ENCODE data around the gene SH3RF2.
A peak's percentile ranks its signal among the peaks of the same experiment; 100 is the strongest.
"Not testable (repeated sequence)": the region's sequence is repeated elsewhere in the genome, so short reads cannot be mapped to it uniquely, and the experiment has no call there.

The SH3RF2 gene, protein sequence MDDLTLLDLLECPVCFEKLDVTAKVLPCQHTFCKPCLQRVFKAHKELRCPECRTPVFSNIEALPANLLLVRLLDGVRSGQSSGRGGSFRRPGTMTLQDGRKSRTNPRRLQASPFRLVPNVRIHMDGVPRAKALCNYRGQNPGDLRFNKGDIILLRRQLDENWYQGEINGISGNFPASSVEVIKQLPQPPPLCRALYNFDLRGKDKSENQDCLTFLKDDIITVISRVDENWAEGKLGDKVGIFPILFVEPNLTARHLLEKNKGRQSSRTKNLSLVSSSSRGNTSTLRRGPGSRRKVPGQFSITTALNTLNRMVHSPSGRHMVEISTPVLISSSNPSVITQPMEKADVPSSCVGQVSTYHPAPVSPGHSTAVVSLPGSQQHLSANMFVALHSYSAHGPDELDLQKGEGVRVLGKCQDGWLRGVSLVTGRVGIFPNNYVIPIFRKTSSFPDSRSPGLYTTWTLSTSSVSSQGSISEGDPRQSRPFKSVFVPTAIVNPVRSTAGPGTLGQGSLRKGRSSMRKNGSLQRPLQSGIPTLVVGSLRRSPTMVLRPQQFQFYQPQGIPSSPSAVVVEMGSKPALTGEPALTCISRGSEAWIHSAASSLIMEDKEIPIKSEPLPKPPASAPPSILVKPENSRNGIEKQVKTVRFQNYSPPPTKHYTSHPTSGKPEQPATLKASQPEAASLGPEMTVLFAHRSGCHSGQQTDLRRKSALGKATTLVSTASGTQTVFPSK

DNA sequence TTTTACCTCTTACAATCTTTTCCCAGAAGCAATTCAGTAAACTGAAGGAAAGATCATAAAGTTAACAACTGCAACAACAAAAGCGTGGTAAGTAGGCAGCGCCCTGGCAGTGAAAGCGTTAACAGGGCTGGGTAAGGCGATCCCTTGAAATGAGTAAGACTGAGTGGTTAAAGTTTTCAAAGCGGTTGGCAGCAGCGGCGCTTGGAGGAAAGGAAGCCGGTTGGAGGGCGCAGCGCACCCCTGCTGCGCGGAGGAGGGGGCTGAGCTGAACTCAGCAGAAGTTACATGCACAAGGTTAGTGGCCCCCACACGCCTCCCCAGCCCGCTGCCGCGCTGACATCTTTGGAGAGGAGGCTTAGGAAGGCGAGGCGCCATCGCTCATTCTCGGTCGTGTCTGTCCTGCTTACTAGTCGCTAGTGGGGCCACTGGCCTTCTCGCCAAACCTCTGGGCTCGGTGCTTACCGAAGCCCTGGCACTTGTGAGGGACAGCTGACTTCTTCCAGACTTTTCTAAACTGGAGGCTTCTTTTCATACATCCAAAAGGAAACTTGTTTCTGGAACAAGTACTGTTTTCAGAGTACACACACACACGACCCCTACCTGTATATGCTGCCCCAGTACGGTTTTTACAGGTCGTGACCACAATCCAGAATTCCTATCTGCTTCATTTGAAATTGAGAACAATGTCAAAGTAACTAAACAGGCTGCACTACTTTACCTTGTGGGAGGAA lies at the start of gene SH3RF2:
Gene SH3RF2 (plus strand): TSS at position 178 of the 731 bp plus-strand sequence. CDS start 1,351 bp downstream, outside the sequence.
- DNase-seq, result peak in 1 of 2 experiments; percentile 6

DNA sequence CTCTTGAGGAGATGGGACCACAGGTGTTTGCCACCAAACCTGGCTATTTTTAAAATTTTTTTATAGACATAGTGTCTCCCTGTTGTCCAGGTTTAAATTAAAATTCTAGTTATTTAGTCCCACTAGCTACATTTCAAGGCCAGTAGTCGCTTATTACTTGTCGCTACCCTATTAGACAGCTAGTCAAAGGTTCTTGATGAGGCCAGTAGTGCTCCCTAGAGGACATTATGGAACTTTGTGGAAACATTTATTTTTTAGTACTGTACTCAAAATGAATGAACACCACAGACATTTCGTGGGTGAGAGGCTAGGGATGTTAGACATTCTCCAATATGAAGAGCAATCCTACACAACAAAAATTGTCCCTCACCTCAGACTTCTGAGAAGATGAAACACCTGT lies 49.2 kb upstream of the SH3RF2 start:
- no peak for DNase-seq

DNA sequence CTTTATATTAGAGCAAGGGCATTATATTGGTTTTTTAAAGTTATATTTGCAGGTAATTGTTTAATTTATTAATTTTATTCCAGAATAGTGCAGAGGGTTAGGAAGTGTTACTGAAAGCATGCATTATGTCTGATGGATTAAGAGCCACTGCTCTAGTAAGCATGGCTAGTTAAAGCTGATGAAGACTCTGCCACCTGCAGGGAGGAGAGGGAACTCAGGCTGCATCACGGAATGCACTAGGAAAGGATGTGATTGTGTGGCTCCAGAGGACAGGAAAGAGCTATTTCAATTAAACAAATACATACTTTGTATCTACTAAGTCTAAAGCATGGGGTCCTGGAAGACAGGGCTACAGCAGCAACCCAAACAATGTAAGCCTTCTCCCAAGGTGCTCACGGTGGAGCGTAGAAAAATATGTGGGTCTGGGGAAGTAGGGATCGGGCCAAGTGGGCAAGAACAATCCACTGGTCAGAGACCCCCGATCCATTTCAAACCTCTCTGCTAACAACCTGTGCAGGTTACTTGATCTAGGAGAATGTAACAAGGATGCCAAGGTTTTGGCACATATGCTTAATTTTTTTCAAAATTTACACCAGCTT lies 48.3 kb upstream of the SH3RF2 start:
- no peak for DNase-seq

DNA sequence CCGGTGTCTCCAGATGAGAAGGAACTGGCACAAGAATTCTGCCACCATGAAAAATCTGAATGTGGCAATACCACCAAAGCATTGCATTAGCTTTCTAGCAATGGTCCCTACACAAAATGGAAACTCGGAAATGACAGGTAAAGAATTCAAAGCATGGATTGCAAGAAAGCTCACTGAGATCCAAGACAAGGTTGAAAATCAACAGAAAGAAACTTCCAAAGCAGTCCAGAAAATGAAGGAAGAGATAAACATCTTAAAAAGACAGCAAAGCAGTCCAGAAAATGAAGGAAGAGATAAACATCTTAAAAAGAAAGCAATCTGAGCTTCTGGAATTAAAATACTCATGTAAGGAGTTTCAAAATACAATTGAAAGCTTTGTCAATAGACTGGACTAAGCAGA lies 46.8 kb upstream of the SH3RF2 start:
- DNase-seq, result no peak

DNA sequence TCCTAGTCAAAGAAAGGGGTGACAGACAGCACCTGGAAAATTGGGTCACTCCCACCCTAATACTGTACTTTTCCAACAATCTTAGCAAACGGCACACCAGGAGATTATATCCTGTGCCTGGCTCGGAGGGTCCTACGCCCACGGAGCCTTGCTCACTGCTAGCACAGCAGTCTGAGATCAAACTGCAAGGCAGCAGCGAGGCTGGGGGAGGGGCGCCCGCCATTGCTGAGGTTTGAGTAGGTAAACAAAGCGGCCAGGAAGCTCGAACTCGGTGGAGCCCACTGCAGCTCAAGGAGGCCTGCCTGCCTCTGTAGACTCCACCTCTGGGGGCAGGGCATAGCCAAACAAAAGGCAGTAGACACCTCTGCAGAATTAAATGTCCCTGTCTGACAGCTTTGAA lies 45.0 kb upstream of the SH3RF2 start:
- not testable (repeated sequence) for DNase-seq

DNA sequence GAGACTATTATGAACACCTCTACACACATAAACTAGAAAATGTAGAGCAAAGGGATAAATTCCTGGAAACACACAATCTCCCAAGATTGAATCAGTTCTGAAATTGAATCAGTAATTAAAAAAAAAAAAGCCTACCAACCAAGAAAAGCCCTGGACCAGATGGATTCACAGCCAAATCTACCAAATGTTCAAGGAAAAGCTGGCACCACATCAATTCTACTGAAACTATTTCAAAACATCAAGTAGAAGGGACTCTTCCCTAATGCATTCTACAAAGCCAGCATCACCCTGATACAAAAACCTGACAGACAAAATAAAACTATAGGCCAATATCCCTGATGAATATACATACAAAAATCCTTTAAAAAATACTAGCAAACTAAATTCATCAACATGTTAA lies 38.2 kb upstream of the SH3RF2 start:
- no peak for DNase-seq

DNA sequence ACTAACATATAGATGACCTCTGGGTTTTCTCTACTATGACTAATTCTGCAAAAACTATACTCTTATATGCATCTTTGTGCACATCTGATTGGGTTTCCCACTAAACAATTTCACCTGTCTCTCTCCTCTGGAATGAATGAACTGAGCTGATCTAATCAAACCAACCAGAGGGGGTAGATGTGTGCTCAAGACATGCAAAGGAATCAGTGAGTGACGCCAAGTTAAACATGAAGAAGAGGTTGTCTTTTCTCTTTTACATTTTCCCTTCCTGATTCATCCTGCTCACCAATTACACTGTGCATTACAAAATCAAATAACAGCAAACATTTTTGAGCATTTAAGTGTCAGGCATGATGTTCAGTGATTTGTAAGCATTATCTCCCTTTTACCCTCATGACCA lies 34.0 kb upstream of the SH3RF2 start:
- no peak for DNase-seq

DNA sequence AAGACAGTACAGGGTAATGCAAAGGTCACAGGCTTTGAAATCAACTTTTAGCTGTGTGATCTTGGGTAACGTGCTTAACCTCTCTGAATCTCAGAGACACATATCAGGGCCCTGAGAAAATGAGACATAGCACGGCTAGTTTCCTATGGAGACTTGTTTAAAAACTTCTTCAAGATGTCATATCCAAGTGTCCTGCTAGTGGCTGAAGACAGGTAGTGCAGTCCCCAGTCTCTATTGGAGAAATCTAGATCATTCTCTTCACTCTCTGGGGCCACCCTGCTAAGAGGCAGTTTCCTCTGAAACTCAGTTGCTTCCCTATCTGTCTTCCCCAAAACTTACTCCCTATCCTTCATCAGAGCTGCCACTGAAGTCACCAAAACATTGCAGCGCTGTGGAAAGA lies 33.3 kb upstream of the SH3RF2 start:
- DNase-seq, result no peak

DNA sequence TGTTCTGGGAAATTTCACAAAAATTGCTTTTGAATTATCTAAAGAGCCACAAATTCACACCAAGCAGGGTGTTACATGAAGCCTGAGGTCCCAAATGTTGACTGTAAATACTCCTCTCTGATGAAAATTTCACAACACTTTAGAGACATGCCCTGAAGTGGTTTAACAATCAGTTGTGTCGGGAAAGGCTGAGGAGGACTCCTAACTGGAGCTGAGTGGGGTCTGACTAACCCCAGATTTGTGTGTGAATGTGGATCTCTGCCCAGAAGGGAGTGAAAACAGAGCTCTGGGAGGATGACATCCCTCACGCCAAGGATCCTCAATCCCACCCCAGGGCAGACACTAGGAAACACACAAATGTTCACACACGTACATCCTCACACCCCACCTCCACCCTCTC lies 32.5 kb upstream of the SH3RF2 start:
- DNase-seq, result no peak

DNA sequence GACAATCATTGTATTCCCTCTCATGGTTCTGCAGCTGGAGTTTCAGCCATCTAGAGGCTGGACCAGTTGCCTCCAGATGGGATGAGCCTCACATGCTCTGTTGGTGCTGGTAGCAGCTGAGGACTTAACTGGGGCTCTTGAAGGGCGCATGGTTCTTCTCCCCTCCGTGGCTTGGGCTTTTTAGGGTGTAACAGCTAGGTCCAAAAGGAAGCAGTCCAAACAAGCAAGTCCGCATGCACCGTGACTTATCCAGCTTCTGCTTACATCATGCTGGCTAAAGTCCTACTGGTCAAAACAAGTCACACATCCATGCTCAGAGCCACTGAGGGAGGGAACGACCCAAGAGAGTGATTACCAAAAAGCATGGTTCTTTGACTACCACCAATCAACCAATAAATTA lies 31.6 kb upstream of the SH3RF2 start:
- DNase-seq, result no peak

DNA sequence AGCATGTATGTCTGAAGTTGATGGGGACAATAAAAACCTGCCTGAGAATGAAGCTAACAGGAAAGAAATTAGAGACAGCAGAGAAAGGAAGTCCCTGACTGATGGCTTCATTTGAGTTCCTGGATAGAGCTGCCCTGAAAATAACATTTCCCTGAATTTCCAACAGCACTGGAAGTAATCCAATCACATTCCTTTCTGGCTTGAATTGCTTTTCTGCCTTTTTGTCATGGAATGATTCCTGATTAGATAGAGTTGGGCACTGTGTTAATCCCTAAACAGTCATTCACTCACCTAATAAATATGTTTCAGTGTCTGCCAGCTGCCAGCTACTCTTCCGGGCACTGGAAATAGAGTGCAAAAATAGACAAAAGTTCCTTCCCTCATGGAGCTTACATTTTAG lies 30.0 kb upstream of the SH3RF2 start:
- DNase-seq, result no peak

DNA sequence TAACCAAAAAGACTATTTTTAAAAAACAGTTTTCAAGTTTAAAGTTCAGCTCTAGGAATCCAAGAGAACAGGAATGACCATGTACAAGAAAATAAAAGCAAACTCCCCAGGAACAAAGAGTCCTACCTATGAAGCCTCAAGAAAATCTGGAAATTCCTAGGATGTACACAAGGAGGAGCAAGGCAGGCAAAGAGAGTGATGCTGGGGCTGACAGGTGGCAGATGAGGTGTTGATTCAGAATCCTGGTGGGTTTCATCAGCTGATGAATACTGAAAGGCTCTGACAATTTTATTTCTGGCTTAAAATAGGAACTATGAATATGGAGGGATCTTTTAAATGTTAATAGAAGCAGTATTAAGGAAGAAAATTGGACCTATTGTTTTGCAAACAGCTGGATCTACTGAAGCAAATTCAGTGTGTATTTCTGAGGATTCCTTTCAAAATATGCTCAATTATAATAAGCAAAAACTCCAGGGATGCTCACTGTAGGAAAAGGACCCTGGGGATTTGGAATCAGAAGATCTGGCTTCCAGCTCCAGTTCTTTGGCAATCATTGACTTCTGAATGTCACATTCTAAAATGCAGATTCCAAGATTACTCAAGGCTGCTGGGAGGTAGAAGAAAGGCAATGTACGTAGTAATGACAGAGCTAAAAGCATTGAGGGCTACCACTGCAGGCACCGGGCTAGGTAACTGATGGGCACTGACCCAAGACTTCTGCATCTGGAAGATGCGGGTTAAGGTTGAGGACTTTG lies 28.0 kb upstream of the SH3RF2 start:
- DNase-seq, result no peak

DNA sequence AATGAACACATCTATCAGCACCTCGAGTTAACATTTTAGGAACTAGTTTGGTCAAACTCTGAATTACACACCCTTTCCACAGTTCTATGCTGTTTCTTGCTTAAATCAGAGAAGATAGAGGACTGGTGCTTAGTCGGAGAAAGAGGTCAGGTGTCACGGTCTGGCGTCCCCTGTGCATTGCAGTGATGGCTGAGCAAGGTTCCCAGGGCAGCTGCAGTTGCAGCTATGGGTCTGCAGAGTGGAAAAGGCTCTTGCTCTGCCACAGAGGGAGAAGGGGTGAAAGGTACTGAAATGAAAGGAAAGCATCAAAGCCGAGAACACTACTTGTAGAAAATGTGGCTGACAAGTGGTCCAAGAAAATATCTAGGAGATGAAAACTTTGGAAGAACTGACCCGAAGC lies 25.2 kb upstream of the SH3RF2 start:
- no peak for DNase-seq

DNA sequence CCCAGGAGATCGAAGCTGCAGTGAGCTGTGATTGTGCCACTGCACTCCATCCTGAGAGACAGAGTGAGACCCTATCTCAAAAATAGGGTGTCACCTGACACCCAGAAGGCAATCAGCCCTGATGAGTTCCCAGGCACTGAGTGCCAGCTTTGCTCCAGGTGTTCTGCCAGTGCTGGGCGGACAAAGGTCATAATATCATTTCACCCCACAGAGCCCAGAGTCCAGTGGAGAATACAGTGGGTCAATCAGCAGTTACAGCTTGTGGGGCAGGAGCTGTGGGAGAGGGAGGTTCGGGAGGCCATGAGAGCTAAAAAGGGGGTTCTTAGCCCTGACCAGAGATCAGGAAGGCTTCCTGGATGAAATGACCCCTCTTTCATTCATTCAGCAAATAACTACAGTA lies 24.4 kb upstream of the SH3RF2 start:
- DNase-seq, result no peak

DNA sequence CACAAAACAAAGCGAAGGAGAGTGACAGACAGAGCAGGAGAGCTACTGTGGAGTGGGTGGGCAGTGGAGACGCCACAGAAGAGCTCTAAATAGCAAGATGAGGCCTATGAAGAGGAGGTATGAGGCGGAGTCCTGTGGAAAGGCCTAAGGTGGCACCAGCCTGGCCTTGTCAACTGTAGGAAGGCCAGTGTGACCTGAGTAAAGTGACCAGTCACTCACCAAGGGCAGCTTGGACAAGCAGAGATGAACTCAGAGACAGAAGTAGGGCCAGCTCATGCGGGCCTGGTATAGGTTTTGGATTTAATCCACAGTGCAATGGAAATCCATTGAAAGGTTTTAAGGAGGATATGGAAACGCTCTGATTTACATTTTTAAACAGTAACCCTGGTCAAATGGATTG lies 23.8 kb upstream of the SH3RF2 start:
- no peak for DNase-seq

DNA sequence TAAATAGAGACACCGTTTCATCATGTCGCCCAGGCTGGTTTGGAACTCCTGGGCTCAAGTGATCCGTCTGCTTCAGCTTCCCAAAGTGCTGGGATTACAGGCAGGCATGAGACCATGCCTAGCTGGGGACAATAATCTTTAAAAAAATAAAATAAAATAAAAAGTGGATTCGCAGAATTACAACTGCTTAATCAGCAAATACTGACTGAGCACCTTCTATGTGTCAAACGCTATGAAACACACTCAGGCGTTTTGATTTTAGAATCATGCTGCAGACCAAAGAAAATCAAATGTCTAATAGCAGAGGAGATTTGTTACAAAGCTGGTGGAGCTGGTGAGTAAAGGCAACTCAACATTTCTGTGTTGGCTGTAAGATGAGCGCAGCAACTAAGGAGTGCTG lies 22.7 kb upstream of the SH3RF2 start:
- DNase-seq, result no peak

DNA sequence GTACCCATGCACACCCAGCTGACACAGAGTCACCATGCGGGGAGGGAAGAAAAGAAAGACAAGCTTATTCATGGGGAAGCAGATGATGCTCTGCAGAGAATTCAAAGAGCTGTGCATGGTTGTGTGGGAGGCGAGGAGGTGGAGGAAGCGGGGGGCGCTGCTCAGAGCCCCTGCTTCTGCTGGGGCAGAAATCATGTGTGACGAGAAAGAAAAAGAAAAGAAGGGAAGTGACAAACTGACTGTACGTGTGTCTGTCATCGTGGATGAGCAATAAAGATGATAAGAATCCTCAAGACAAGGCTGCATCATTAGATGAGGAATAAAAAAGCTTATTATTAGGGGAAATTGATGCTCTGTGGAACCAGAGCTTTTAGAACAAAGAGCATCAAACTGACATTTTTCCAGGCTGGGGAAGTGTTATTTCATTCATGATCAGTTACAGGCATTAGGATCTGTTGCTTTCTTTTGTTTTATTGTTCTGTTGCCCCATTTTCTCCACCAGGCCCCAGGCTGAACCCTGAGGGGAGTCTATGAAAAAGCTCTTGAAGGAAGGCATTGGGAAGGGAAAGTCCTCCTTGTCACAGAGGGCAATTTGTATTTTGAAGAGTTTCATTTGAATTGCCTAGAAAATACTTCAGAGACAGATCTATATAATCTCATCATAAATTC lies 20.3 kb upstream of the SH3RF2 start:
- peak in 1 of 2 experiments; percentile 12 for DNase-seq

DNA sequence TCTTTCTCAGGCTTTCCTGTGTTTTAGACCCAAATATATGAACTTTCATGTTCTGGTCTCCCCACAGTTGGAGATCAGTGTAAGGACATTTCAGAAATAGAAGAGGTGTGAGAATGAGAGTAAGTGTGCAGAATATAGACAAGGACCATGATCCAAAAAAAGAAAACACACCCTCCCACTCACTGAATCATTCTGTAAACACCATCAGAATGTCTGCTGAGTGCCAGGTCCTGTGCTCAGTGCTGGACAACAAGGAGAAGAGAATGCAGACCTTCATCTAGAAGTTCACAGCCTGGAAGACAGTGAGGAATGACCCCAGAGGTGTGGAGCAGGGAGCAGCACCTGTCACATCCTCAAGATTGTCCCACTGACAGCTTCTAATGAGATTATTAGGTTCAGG lies 19.1 kb upstream of the SH3RF2 start:
- no peak for DNase-seq

DNA sequence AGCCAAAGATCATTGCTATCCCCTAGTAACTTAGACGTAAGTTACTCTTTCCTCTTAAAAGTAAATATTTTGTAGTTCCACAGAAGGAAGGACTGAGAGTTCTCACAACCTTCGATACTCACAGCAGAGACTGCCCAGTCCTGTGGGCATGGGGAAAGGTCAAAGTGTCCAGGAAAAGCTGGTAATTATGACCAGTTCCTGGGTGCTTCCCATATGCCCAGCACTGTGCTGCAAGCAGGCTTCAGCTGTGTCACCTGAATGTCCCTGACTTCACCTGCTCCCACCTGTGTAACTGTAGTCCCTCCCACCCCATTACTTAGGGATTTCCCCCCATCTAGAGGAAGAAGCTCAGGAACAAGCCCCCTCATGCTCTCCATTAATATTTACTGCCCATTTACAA lies 18.0 kb upstream of the SH3RF2 start:
- no peak for DNase-seq

DNA sequence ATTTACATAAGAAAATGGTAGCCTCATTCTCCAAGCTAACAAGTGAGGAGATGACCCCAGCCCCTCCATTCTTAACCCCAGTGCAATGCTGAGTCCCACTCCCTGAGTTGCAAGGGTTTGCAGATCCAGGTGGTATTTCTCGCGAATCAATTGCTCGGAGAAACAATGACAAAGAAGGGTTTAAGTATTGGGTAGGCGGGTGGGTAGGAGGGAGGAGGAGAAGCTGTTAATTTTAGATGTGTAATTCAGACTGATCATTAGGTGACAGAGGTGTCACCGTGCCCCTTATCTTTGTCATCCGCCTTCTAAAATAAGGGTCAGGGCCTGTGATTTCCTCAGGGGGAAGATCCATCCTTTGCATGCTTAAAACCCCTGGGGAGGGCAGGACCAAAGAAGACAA lies 17.0 kb upstream of the SH3RF2 start:
- DNase-seq, result no peak

DNA sequence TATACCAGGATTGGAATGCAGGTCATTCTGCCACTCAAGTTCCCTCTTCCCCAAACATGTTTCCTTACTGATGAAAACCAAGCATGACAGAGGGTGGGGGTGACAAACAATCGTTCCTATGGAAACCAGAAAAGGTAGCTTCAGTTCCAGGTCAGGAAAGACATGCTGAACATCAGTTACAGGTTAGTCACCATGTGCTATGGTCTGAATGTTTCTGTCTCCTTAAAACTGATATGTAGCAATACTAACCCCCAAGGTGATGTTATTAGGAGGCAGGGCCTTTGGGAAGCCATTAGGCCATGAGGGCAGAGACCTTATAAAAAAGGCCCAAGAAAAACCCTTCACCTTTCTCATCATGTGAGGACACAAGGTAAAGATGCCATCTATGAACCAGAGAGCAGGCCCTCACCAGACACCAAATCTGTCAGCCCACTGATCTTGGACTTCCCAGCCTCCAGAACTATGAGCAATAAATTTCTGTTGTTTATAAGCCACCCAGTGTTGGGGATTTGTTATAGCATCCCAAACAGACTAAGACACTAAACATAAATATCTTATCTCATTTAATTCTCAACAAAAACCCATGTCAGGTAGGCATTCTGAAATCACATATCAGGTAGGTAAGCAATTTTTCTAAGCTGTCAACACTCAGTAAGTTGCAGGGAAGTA lies 15.7 kb upstream of the SH3RF2 start:
- no peak for DNase-seq
